ENCODE data around the gene SAA2. TPM values are rescaled to one million over a fixed set of nuclear protein-coding genes. Genes with fewer than 3 reads are reported as not detected.
"Not testable (repeated sequence)": the region's sequence is repeated elsewhere in the genome, so short reads cannot be mapped to it uniquely, and the experiment has no call there.

The SAA2 gene
- total RNA-seq (2014; rRNA removed; shearing (Covaris generic)) = not detected in 2 replicates

DNA sequence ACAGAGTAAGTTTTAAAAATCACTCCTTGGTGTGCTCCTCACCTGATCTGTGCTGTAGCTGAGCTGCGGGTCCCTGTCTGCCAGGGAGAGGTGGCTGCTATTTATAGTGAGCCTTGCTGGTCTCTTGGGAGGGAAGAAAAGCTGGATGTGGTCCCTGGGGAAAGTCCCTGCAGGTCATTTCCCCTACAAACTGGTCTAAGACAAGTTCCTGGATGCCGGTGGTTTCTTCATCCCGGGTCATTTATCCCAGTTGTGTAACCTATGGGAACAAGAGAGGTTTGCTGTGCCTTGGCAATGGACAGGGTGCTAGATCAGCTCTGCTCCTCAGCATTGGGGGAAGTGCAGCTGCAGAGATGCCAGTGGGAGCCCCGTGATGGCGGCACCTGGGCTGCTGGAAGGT lies at the start of gene SAA2:
Gene SAA2 (minus strand): TSS at position 108 of the 400 bp plus-strand sequence. CDS start 657 bp downstream, outside the sequence.
- no peak within 1 kb of the TSS for H3K27ac ChIP-seq
- no peak within 1 kb of the TSS for H3K4me3 ChIP-seq
- H3K9me3 ChIP-seq (replicated peaks) = no peaks in the 10 kb centered on the region; the same call in 1 of the 2 replicates
- peaks cover 3% of the 10 kb centered on the region; the same call in 1 of the 2 replicates for H3K27me3 ChIP-seq (replicated peaks)
- H3K4me1 ChIP-seq (replicated peaks) = no peaks in the 10 kb centered on the region
- H3K36me3 ChIP-seq = no peaks in the 10 kb centered on the region
- no peak for DNase-seq (ENCODE audit: low read depth in 1 of 2, low spot score in 2 of 2)

DNA sequence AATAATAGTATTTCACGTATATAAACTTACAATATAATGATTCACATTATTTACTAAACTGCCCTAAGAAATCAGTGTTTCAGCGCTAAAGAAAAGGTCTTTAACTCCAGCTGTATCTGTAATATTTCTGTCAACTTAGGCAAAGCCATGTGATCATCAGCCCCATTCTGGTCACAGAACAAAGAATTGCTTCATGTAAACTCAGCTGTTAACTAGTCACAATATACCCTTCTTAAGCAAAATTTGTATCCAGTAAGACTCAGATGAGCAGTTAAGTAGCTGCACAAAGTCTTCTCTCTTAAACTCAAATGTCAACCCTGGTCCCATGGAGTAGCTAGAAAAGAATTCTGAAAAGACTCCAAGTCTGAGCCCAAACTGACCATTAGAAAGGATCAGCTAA lies 46.8 kb upstream of the SAA2 start:
- no peak for DNase-seq (ENCODE audit: low read depth in 1 of 2, low spot score in 2 of 2)
- no peaks in the 10 kb centered on the region for H3K9me3 ChIP-seq (replicated peaks)
- no peak overlapping the region for H3K27ac ChIP-seq
- H3K27me3 ChIP-seq (replicated peaks) = no peaks in the 10 kb centered on the region
- H3K4me1 ChIP-seq (replicated peaks) = no peaks in the 10 kb centered on the region
- peaks cover 89% of the 10 kb centered on the region for H3K36me3 ChIP-seq
- no peak overlapping the region for H3K4me3 ChIP-seq

- Histone ChIP-seq H3K36me3 (peaks cover 89% of the 10 kb centered on the region), H3K27ac (no peak overlapping the region), H3K4me3 (no peak overlapping the region), H3K9me3 (replicated peaks) (no peaks in the 10 kb centered on the region), H3K4me1 (replicated peaks) (no peaks in the 10 kb centered on the region), H3K27me3 (replicated peaks) (no peaks in the 10 kb centered on the region)
- no peak for DNase-seq (ENCODE audit: low read depth in 1 of 2, low spot score in 2 of 2)
Observed at GRCh38 chr11:18294862-18295261, 46.4 kb upstream of the SAA2 start.

DNA sequence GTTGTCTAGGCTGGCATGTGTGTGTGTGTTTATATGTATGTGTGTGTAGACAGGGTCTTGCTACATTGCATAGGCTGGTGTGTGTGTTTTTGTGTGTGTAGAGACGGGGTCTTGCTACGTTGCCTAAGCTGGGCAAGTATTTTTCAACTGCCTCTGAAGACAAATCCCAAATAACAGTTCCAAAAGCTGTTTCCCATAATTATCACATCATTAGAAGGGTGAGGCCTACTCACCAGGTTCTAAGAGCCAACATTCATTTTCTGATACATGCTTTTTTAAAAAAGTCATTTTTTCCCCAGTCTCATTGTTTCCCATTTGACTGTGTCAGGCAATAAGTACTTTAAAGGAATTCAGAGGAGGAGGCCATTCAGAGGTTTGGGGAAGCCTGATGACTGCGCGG lies 40.4 kb upstream of the SAA2 start:
- Histone ChIP-seq H3K4me1 (replicated peaks) (no peaks in the 10 kb centered on the region), H3K27ac (no peak overlapping the region), H3K27me3 (replicated peaks) (no peaks in the 10 kb centered on the region), H3K4me3 (no peak overlapping the region), H3K36me3 (peaks cover 79% of the 10 kb centered on the region), H3K9me3 (replicated peaks) (no peaks in the 10 kb centered on the region)
- no peak for DNase-seq (ENCODE audit: low read depth in 1 of 2, low spot score in 2 of 2)

GRCh38 chr11:18285841-18286240 lies 37.4 kb upstream of the SAA2 start:
- H3K36me3 ChIP-seq = peaks cover 80% of the 10 kb centered on the region
- DNase-seq (ENCODE audit: low read depth in 1 of 2, low spot score in 2 of 2) = no peak

DNA sequence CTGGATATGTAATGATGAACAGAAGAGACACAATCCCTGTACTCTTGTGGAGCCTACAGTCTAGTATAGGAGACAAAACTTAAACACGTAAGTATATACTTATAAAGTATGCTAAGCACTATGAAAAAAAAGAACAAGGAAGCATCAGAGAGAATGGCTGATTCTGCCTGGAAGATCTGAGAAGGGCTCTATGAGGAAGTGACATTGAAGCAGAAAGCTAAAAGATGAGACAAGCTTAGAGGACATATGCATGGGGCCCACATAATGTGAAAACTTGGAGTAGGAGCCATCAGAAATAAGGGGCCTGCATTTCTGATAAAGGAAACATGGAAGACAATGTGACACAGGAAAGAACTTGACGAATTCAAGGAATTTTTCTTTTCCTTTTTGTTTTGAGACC lies 34.2 kb upstream of the SAA2 start:
- Histone ChIP-seq H3K27me3 (replicated peaks) (no peaks in the 10 kb centered on the region), H3K4me3 (no peak overlapping the region), H3K4me1 (replicated peaks) (no peaks in the 10 kb centered on the region), H3K27ac (no peak overlapping the region), H3K9me3 (replicated peaks) (no peaks in the 10 kb centered on the region), H3K36me3 (peaks cover 80% of the 10 kb centered on the region)
- no peak for DNase-seq (ENCODE audit: low read depth in 1 of 2, low spot score in 2 of 2)

More at GRCh38 chr11:18285841-18286240, 37.4 kb upstream of the SAA2 start:
- no peaks in the 10 kb centered on the region for H3K4me1 ChIP-seq (replicated peaks)
- H3K27me3 ChIP-seq (replicated peaks) = no peaks in the 10 kb centered on the region
- no peak overlapping the region for H3K4me3 ChIP-seq
- H3K9me3 ChIP-seq (replicated peaks) = no peaks in the 10 kb centered on the region
- H3K27ac ChIP-seq = no peak overlapping the region

GRCh38 chr11:18280438-18281045 lies 32.1 kb upstream of the SAA2 start:
- Histone ChIP-seq H3K4me1 (replicated peaks) (no peaks in the 10 kb centered on the region), H3K27me3 (replicated peaks) (no peaks in the 10 kb centered on the region), H3K36me3 (peaks cover 63% of the 10 kb centered on the region), H3K27ac (no peak overlapping the region), H3K9me3 (replicated peaks) (no peaks in the 10 kb centered on the region), H3K4me3 (no peak overlapping the region)
- DNase-seq (ENCODE audit: low read depth in 1 of 2, low spot score in 2 of 2) = no peak

- no peaks in the 10 kb centered on the region for H3K4me1 ChIP-seq (replicated peaks)
- no peak overlapping the region for H3K4me3 ChIP-seq
- H3K36me3 ChIP-seq = peaks cover 38% of the 10 kb centered on the region
- H3K9me3 ChIP-seq (replicated peaks) = no peaks in the 10 kb centered on the region
- H3K27me3 ChIP-seq (replicated peaks) = no peaks in the 10 kb centered on the region
- H3K27ac ChIP-seq = no peak overlapping the region
- no peak for DNase-seq (ENCODE audit: low read depth in 1 of 2, low spot score in 2 of 2)
Observed at GRCh38 chr11:18277565-18278271, 29.2 kb upstream of the SAA2 start.

DNA sequence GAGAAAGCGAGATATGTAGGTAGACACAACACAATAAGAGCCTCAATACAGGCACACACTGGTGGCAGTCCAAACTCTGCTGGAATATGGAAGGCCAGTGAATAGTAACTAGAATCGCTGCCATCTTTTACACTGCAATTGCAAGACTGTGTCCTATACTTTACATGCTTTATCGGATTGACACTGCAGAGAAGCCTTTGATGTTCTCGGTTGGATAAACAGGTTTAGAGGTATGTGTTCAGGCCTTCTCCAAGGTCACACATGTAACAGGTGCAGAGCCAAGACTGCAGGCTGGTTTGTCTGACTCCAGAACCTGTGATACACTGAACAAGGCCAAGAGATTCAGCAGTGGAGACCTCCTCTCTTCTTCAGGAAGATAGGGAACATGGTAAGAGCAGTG lies 22.7 kb upstream of the SAA2 start:
- no peak overlapping the region for H3K4me3 ChIP-seq
- no peak overlapping the region for H3K27ac ChIP-seq
- no peaks in the 10 kb centered on the region for H3K27me3 ChIP-seq (replicated peaks)
- H3K9me3 ChIP-seq (replicated peaks) = no peaks in the 10 kb centered on the region
- no peaks in the 10 kb centered on the region for H3K36me3 ChIP-seq
- peaks cover 5% of the 10 kb centered on the region; the same call in 1 of the 2 replicates for H3K4me1 ChIP-seq (replicated peaks)
- DNase-seq (ENCODE audit: low read depth in 1 of 2, low spot score in 2 of 2) = no peak

GRCh38 chr11:18270102-18270501 lies 21.6 kb upstream of the SAA2 start:
- Histone ChIP-seq H3K4me1 (replicated peaks) (peaks cover 5% of the 10 kb centered on the region; the same call in 1 of the 2 replicates), H3K9me3 (replicated peaks) (no peaks in the 10 kb centered on the region), H3K4me3 (no peak overlapping the region), H3K27ac (no peak overlapping the region), H3K27me3 (replicated peaks) (no peaks in the 10 kb centered on the region), H3K36me3 (no peaks in the 10 kb centered on the region)
- DNase-seq (ENCODE audit: low read depth in 1 of 2, low spot score in 2 of 2) = no peak

- not testable (repeated sequence) for H3K4me1 ChIP-seq (replicated peaks); H3K27me3 ChIP-seq (replicated peaks); H3K36me3 ChIP-seq; H3K4me3 ChIP-seq; H3K27ac ChIP-seq; DNase-seq (ENCODE audit: low read depth in 1 of 2, low spot score in 2 of 2); H3K9me3 ChIP-seq (replicated peaks)
Observed at GRCh38 chr11:18269252-18269651, 20.8 kb upstream of the SAA2 start.

DNA sequence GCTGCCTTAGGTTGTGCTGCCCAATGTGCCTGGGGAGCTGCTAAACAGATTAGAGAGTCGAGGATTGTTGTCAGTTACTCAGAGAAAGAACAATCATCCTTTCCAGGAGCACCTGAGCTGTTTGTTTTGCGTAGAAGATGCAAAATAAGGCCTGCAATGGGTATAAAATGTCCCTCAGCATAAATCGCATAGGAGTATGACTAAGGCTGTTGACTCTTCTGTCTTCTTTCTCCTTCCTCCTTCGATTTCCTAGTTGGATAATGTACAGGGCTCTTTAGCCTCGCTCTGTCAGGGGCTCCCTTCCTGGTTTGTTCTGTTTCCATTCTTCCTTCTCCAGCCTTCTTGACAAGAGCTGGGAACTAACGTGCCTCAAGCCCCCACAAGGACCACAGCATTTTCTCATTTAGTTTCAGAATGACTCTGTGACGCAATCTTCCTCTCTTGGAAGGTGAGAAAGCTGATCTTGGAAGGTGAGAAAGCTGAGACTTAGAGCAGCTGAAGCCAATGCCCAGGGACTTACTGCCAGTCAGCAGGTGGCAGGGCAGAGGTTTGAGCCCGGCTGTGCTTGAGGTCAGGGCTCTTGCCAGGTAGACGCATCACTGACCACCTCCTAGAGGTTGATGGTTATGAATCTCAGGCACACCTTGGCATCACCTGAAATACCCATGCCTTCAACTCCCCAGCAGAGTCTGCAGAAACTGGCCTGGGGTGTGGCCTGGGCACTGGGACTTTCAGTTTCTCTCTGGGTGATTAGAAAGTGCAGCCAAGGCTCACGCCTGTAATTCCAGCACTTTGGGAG lies 19.1 kb upstream of the SAA2 start:
- not testable (repeated sequence) for H3K4me3 ChIP-seq; H3K9me3 ChIP-seq (replicated peaks); H3K27ac ChIP-seq; H3K4me1 ChIP-seq (replicated peaks); H3K36me3 ChIP-seq; DNase-seq (ENCODE audit: low read depth in 1 of 2, low spot score in 2 of 2)
- H3K27me3 ChIP-seq (replicated peaks) = peaks cover 12% of the 10 kb centered on the region; the same call in 1 of the 2 replicates

DNA sequence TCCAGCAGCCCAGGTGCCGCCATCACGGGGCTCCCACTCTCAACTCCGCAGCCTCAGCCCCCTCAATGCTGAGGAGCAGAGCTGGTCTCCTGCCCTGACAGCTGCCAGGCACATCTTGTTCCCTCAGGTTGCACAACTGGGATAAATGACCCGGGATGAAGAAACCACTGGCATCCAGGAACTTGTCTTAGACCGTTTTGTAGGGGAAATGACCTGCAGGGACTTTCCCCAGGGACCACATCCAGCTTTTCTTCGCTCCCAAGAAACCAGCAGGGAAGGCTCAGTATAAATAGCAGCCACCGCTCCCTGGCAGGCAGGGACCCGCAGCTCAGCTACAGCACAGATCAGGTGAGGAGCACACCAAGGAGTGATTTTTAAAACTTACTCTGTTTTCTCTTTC lies 17.5 kb upstream of the SAA2 start, which contains the start of gene SAA1:
Gene SAA1 (plus strand): TSS at position 316 of the 400 bp plus-strand sequence. CDS start 624 bp downstream, outside the sequence.
- DNase-seq (ENCODE audit: low read depth in 1 of 2, low spot score in 2 of 2) = no peak
- H3K4me3 ChIP-seq = no peak within 1 kb of the TSS
- H3K4me1 ChIP-seq (replicated peaks) = peaks cover 8% of the 10 kb centered on the region; the same call in 1 of the 2 replicates
- no peaks in the 10 kb centered on the region for H3K9me3 ChIP-seq (replicated peaks)
- H3K27ac ChIP-seq = no peak within 1 kb of the TSS
- H3K36me3 ChIP-seq = no peaks in the 10 kb centered on the region
- peaks cover 12% of the 10 kb centered on the region; the same call in 1 of the 2 replicates for H3K27me3 ChIP-seq (replicated peaks)
